ENCODE results near the gene CYP8B1.
"Not testable (repeated sequence)": the region's sequence is repeated elsewhere in the genome, so short reads cannot be mapped to it uniquely, and the experiment has no call there.

CYP8B1 gene

DNA sequence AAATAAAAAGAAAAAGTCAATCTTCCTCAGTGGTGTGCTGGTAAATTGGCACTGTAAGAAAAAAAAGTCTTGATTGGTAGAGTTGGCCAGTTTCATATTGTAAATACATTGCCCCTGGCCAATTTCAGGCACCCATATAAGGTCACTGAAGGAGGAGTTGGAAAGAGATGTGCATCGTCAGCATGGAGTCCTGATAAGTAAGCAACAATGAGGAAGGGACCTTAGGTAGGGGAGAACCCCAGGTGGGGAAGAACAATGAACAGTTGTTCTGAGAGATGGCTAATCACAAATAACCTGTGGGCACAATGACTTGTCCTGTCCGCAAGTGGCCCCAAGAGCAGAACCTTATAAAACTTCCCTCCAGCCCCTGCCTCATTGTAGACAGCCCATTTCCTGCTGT, 8.6 kb upstream of the CYP8B1 start:
- DNase-seq: no peak

DNA sequence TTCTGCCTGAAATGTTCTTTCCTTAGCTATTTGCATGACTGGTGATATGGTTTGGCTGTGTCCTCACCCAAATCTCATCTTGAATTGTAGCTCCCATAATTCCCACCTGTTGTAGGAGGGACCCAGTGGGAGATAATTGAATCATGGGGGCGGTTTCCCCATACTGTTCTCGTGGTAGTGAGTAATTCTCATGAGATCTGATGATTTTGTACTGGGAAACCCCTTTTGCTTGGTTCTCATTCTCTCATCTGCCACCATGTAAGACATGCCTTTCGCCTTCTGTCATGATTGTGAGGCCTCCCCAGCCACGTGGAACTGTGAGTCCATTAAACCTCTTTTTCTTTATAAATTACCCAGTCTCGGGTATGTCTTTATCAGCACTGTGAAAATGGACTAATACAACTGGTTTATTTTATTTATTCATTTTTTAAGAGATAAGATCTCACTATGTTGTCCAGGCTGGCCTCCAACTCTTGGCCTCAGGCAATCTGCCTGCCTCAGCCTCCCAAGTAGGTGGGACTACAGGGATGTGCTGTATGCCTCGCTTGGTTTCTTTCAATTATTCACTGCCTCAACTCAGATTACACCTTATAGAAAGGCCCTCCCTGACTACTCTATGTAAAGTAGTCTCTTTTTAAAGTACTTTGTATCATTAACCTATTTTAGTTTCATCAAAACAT, 7.7 kb upstream of the CYP8B1 start:
- DNase-seq: not testable (repeated sequence)

DNA sequence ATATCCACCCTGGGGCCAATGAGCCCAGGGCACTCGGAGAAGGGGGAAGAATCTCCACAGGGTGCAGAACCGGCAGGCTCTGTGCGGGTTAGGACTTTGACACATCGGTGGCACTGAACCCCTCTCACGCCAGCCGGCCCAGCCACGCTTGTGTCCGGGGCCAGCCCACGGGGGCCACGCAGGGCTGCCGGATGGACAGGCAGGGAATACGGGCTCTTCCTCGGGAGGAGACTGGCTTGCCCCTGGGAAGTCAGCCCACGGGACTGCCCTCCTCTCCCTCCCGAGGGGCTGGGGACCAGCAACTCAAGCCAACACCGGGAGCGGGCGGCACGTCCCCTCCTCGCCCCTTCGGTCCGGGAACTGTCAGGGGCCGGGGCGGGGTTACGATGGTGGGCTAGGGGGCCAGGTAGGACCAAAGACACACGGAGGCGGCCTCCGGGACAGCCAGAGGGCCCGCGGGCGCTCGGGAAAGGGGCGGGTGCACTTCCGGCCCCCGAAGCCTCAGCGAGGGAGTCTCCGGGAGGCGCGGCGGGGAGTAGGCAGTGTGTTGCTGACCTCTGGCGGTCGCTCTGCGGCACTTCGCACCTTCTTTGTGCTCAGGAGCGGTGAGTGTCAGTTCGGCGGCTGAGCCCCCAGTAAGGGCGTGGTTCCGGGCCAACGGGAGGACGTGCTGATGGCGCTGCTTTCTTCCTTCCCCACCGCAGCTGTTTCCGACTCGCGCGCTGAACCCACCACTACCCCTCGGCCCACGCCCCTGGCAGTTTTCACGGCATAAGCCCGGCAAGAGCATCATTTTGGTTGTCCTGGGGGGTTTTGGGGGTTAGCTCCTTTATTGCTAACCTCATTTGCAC, 5.1 kb upstream of the CYP8B1 start:
- DNase-seq: peak; percentile 58 to 81 (median 66)

DNA sequence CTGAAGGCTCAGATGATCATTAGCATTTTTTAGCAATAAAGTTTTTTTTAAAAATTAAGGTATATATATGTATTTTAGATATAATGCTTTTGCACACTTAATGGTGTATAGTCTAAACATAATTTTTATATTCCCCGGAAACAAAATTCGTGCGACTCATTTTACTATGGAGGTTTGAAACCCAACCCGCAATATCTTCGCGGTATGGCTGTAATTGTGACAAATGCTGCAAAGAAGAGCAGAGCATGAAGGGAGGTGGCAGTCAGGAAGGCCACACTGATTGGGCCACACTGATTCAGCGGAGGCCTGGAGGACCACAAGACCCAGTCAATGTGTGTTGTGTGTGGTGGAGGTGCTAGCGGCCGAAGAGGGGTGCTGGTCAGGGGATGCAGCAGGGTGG, 4.5 kb upstream of the CYP8B1 start:
- no peak for DNase-seq

DNA sequence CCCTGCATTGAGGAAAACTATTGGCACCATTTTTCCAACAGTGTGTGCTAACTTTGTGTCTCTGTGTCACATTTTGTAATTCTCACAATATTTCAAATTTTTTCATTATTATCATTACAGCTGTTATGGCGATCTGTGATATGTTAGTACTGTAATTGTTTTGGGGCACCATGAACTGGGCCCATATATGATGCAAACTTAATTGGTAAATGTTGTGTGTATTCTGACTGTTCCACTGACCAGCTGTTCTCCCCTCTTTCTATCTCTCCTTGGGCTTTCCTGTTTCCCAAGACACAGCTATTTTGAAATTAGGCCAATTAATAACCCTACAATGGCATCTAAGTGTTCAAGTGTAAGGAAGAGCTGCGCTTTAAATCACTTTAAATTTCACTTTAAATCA, 2.2 kb upstream of the CYP8B1 start:
- no peak for DNase-seq

DNA sequence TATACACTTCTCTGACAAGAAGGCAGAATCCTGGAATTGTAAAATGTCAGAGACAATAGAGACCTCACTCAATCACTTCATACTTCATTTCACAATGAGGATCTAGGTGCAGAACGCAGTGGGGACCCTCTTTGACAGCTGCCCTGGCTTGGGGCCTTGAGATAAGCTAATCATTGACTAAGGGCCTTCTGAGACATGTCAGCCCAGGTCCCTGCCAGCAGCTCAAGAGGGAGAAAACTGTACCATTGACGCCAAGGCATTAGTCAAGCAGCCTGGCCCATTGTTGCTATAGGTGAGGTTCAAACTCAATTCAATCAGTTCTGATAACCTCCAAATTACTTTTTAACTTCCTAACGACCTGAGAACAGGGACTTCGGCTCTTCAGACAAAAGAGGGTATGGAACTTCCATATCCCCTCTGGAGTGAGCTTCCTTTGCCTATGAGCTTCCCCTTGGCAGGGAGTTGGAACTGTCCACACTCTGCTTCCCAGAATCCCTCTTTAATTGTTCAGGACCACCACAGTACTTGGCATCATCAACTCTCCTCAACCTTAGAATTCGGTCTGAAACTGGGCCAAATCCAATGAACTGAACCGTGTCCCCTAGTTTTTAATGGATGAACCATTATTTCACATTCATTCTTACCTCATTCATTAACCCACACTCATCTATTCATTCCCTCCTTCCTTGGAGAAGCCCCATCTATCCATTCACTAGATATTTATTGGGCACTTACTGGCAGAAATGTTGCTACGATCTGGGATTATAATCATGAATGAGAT, 1.5 kb upstream of the CYP8B1 start:
- DNase-seq: no peak

DNA sequence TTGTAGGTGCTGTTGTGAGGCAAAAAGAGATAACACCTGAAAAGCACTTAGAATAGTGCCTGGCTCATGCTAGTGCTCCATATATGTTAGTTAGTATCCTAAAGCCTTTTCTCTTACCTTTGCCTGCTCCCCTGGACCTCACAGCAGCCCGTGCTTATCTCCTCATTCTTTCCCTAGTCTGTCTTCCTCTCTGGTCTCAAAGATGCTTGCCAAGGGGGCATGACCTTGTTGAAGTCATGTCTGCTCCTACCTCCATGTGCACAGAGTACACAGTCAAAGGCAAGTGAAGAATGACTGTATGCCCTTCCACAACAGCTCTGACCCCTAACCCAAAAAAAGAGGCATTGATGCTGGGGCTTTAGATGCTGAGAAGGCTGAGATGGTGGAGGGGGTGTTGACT, 722 bp upstream of the CYP8B1 start:
- no peak for DNase-seq

DNA sequence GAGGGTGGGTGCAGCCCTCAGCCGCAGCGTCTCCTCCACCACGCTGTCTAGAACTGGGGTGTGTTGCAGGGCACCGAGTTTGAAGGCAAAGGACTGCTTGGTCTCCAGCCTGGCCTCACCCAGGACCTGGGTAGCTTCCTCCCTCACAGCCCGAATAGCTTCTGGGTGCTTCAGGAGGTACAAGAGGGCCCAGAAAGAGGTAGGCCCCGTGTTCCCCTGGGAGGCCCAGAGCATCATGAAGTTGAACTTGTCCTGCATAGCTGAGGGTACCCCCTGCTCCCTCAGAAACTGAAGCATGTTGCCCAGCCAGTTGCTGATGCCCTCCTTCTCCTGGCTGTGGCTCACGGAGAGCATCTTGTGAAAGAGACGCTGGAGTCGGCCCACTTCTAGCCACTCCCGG, 930 bp downstream of the CYP8B1 start:
- DNase-seq: no peak

DNA sequence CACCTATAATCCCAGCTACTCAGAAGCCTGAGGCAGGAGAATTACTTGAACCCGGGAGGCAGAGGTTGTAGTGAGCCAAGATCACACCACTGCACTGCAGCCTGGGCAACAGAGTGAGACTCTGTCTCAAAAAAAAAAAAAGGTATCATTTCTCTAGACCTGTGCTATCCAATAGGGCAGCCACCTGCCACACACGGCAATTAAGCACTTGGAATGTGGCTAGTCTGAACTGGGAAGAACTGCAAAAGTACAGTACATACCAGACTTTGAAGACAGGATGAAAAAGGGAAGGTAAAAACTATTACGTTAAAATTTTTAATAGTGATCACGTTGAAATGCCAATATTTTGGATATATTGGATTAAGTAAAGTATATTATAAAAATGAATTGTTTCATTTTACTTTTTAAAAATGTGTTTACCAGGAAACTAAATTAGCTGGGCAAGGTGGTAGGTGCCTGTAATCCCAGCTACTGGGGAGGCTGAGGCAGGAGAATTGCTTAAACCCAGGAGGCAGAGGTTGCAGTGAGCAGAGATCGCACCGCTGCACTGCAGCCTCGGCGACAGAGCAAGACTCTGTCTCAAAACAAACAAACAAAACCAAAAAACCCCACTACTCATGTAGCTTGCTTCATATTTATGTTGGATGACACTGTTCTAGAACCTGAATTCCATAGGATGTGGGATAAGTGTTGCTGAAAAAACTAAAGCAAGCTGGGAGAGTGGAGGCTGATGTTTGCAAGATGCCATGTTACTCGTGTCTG, 2.3 kb downstream of the CYP8B1 start:
- no peak for DNase-seq

DNA sequence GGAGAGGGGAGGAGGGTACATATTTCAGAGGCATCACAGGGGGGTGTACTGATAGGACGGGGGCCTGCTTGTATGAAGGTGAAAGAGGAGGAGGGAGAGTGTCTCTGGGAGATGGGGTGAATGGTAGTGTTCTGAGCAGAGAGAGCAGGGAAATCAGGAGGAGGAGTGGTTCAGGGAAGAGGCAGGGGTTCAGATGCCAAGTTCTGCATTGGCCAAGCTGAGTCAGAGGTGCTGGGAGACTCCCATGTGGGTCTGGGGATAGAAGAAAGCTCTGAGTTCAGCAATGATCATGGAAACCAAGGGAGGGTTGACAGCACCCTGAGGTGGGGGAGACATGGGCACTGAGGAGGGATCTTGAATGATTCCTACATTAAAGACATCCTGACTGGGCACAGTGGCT, 3.0 kb downstream of the CYP8B1 start:
- DNase-seq: no peak

DNA sequence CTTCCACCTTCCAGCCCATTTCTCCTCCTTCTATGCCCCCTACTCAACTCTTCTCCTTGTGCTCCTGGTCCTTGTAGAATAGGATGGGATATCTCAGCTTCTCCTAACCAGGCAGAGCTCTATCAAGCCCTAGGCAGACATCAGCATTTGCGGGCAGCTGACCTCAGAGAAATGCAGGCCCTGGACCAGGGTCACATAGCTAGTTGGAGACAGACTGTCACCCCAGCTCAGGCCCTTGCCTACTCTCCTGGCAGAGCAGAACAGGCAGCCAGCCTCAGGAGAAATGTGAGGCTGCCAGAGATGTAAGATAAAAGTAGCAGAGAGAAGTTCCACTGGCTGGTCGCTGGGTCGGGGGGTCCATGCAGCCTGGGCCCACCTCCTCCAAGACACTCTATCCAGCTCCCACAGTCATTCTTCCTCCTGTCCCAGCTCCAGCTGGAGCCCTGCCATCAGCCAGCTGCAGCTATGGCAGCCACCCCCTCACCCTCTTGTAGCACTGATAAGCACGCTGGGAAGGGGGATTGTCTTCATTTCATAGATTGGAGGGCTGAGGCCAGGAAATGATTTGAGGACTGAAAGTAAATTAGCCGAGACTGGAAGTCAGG, 4.0 kb downstream of the CYP8B1 start:
- DNase-seq: no peak

DNA sequence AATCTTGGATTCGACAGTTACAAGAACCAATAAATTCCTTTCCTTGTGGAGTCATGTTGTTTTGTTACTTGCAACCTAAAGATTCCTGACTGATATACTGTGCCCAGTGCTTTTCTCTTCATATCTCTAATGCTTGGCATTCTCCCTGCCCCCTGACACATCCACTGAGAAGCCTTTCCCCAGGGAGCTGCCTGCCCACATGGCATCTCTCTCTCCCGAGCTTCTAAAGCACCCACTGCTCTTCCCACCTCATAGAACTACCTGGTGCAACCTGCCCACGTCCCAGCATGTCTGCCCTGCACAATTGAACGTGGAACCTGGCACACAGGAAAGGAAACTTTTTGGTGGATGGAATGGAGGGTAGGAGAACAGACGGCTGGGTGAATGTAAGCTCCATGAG, 6.8 kb downstream of the CYP8B1 start:
- DNase-seq: no peak

DNA sequence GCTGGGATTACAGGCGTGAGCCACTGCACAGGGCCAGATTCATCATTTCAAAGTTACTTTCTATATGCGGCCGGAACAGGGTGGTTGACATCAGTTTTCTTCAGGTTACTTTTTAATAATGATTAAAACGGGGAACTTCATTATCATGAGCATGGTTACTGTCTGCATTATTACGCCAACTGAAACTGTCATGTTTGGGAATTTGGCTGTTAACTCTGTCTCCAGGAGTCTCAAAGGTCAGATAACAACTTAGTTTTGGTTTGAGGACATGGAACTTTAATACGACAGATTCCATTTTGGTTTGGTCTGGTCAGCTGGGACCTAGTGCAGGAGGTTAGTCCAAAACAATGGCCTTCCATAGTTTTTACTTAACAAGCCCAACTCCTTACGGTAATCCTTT, 8.5 kb downstream of the CYP8B1 start:
- no peak for DNase-seq

DNA sequence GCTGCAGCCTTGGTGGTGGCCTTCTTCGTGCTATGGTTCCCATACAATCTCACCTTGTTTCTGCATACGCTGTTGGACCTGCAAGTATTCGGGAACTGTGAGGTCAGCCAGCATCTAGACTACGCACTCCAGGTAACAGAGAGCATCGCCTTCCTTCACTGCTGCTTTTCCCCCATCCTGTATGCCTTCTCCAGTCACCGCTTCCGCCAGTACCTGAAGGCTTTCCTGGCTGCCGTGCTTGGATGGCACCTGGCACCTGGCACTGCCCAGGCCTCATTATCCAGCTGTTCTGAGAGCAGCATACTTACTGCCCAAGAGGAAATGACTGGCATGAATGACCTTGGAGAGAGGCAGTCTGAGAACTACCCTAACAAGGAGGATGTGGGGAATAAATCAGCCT, 10.4 kb downstream of the CYP8B1 start:
- no peak for DNase-seq

DNA sequence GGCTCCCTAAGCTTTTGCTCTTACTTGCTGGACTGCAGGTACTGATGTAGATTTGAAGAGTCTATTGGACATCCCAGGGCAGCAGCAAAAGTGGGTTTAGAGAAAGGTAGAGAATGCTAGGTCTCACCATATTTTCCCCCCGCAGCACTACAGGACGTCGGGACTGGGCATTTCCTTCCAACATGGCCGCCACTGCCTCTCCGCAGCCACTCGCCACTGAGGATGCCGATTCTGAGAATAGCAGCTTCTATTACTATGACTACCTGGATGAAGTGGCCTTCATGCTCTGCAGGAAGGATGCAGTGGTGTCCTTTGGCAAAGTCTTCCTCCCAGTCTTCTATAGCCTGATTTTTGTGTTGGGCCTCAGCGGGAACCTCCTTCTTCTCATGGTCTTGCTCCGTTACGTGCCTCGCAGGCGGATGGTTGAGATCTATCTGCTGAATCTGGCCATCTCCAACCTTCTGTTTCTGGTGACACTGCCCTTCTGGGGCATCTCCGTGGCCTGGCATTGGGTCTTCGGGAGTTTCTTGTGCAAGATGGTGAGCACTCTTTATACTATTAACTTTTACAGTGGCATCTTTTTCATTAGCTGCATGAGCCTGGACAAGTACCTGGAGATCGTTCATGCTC, 11.2 kb downstream of the CYP8B1 start:
- no peak for DNase-seq

DNA sequence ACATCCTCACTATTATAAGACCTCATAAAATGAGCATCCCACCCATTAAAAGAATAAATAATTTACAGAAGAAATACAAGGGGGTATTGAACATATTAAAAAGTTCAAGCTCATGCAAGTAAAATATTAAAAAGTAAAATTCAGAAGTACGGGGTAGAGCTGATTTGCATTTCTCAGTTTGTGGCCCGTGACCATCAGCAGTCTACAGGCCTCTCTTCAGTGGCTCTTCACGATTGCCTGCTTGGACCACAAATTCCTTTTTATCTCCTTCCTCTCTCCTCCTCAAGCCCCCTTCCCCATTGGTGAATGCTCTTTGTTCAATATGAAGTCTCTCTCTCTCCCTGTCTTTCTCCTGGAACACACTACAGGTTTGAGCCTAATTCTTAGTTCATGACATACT, 19.1 kb downstream of the CYP8B1 start:
- no peak for DNase-seq

DNA sequence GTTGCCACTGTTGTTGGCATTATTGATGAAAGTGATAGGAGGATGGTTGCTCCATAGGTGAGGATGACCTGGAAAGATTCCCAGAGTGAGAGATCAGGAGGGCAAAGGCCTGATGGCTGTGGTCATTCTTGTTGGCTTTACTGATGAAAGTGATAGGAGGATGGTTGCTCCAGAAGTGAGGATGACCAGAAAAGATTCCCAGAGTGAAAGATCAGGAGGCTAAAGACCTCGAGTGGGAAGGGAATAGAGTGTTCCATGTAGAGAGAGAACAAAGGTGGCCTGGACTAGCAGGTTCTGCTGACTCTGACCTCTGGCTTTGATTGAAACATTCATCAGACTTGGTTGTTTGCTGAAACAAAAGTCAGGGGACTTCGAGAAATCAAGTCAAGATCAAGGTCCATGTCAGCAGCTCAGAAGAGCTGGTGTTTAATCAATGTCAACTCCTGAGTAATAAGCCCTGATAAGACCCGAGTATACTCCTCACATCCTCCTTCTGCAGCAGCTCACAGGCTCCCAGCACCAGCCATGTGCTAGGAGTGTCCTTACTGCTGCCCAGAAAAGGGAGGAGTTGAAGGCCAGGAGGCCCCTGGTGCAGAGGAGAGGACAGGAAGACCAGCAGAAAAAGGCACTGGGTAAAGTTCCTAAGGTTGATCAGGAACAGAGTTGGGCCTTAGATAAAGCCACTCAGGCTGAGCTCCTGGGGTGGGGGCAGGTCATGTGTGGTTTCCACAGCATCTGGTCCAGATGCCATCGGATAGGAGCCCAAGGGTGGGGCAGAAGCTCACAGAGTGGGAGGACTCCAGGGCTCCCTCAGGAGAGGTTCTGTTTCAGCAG, 19.9 kb downstream of the CYP8B1 start:
- DNase-seq: no peak

DNA sequence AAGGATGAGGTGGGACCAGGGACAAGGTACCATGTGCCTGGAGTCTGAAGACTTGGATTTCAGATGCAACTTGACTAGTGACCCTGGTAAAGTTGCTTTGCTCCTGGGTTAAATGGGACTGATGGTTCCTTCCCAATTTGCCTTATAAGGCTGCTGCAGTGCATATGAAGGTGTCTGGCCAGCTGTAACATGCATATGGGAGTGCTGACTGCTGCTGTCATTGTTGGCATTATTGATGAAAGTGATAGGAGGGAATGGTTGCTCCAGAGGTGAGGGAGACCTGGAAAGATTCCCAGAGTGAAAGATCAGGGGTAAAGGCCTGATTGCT, 20.5 kb downstream of the CYP8B1 start:
- no peak for DNase-seq

DNA sequence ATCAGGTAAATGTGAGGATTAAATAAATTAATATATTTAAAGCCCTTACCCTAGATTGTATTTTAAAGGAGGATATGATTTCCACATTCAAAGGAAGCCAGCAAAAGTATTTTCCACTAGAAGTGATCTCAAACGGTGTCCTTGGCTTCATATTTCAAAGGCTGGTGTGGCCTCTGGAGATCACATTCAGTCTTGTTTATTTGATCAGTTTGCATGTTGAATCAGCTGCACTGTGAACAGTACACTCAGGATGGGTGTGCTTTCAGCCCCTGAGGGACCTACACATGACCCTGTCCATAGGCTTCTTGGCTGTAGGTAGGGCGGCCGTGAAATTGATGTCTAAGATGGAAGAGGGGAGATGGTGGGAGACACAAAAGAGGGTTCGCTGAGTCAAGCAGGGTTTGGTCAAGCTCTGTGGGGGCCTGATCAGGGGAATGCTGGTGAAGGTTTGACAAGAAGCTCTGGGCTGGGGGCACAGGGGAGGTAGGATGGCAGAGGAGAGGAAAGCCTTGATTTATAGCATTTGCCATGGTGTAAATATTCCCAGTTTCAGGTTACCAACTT, 21.9 kb downstream of the CYP8B1 start:
- no peak for DNase-seq

DNA sequence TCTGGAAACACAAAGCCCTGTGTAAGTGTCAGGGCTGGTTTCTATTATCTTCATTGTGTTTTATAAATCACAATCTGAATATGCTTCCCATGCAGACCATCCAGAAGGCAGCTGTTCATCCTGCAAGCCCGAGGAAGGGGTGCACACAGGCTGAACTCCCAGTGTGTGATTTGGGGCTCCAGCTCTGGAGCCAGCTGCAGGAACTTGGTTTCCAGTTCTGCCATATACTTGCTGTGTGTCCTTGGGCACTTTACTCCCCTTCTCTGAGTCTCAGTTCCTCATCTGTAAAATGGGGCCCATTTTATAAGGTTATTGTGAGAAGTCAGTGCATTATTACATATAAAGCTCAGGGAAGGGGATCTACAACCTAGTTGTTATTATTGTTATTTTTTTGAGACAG, 22.6 kb downstream of the CYP8B1 start:
- no peak for DNase-seq

DNA sequence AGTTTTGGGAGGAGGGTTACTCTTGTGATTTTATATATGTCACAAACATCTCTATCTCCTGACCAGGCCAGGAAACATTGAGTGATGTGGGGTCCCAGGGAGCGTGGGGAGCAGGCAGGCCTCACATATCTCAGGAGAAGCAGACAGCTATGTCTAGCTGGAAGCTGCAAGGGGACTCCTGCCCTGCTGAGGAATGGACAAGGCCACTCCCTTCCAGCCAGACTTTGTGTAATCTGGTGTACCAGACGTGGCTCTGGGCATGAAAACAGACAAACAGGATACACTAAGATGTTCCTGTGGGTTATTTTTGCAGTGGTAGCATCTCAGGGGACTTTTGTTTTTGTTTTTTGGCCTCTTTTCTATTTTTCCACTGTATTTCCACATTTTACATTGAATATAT, 23.2 kb downstream of the CYP8B1 start:
- DNase-seq: no peak

Measured in activated naive CD4-positive, alpha-beta T cell (primary cell).